Measurements from ENCODE around the gene CFAP410.

Gene CFAP410

GRCh38 chr21:44375761-44376241 is 36.6 kb upstream of the CFAP410 start:
- Histone ChIP-seq H3K4me2 (ENCODE audit: low read depth, low read length) (no peak overlapping the region), H2AFZ (ENCODE audit: low read length) (no peak overlapping the region), H3K27me3 (replicated peaks; ENCODE audit: insufficient read depth, low read length) (peaks cover 99% of the 10 kb centered on the region), H3K4me3 (ENCODE audit: low read length) (no peak overlapping the region), H3K27ac (ENCODE audit: low read length) (no peak overlapping the region), H3K36me3 (replicated peaks; ENCODE audit: insufficient read depth, low read length) (no peaks in the 10 kb centered on the region), H4K20me1 (ENCODE audit: insufficient read depth, low read length) (no peaks in the 10 kb centered on the region), H3K9ac (ENCODE audit: low read length) (no peak overlapping the region), H3K9me2 (replicated peaks; ENCODE audit: insufficient read depth, low read length) (no peaks in the 10 kb centered on the region), H3K4me1 (ENCODE audit: low read length) (peaks cover 4% of the 10 kb centered on the region; the same call in 1 of the 2 replicates), H3K9me3 (replicated peaks; ENCODE audit: insufficient read depth, low read length) (no peaks in the 10 kb centered on the region), H3K79me2 (ENCODE audit: low read length) (no peaks in the 10 kb centered on the region), H3F3A (ENCODE audit: insufficient read depth, low read length) (no peaks in the 10 kb centered on the region)
- TF ChIP-seq CTCF (IDR thresholded peaks at IDR 0.05; ENCODE audit: low read length) (no peak), EZH2phosphoT487 (IDR thresholded peaks at IDR 0.05; ENCODE audit: low read length) (no peak), EZH2 (optimal IDR thresholded peaks at IDR 0.05; ENCODE audit: low read depth, low read length) (no peak)
- no peak for DNase-seq

DNA sequence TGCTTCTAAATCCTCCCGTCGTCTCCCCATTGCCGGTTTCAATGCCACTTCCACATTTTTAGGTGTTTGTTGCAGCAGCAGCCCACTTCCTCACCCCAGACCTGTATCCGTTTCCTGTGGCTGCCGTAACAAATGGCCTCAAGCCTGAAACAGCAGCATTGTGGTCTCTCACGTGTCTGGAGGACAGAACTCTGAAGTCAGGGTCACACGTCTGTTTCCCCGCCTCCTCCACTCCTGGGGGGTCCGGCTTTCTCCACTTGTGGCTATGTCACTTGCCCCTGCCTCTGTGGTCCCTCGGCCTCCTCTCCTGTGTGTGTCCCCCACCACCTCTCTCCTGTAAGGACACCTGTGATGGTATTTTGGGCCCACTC is 36.1 kb upstream of the CFAP410 start:
- Histone ChIP-seq H3K27me3 (replicated peaks; ENCODE audit: insufficient read depth, low read length) (peaks cover 99% of the 10 kb centered on the region), H3K9me3 (replicated peaks; ENCODE audit: insufficient read depth, low read length) (no peaks in the 10 kb centered on the region), H2AFZ (ENCODE audit: low read length) (no peak overlapping the region), H3K27ac (ENCODE audit: low read length) (no peak overlapping the region), H3K4me1 (ENCODE audit: low read length) (peaks cover 4% of the 10 kb centered on the region; the same call in 1 of the 2 replicates), H3K79me2 (ENCODE audit: low read length) (no peaks in the 10 kb centered on the region), H3K4me2 (ENCODE audit: low read depth, low read length) (no peak overlapping the region), H3K36me3 (replicated peaks; ENCODE audit: insufficient read depth, low read length) (no peaks in the 10 kb centered on the region), H3K4me3 (ENCODE audit: low read length) (no peak overlapping the region), H3K9ac (ENCODE audit: low read length) (no peak overlapping the region), H4K20me1 (ENCODE audit: insufficient read depth, low read length) (no peaks in the 10 kb centered on the region), H3F3A (ENCODE audit: insufficient read depth, low read length) (no peaks in the 10 kb centered on the region), H3K9me2 (replicated peaks; ENCODE audit: insufficient read depth, low read length) (no peaks in the 10 kb centered on the region)
- TF ChIP-seq CTCF (IDR thresholded peaks at IDR 0.05; ENCODE audit: low read length) (no peak), EZH2phosphoT487 (IDR thresholded peaks at IDR 0.05; ENCODE audit: low read length) (no peak), EZH2 (optimal IDR thresholded peaks at IDR 0.05; ENCODE audit: low read depth, low read length) (no peak)
- no peak for DNase-seq

- H3K9me2 ChIP-seq (replicated peaks; ENCODE audit: insufficient read depth, low read length): no peaks in the 10 kb centered on the region
- H3K4me3 ChIP-seq (ENCODE audit: low read length): no peak overlapping the region
- H3F3A ChIP-seq (ENCODE audit: insufficient read depth, low read length): no peaks in the 10 kb centered on the region
- H3K36me3 ChIP-seq (replicated peaks; ENCODE audit: insufficient read depth, low read length): no peaks in the 10 kb centered on the region
- peaks cover 4% of the 10 kb centered on the region; the same call in 1 of the 2 replicates for H3K4me1 ChIP-seq (ENCODE audit: low read length)
- no peaks in the 10 kb centered on the region for H4K20me1 ChIP-seq (ENCODE audit: insufficient read depth, low read length)
- no peak for DNase-seq
- TF ChIP-seq EZH2phosphoT487 (IDR thresholded peaks at IDR 0.05; ENCODE audit: low read length) (no peak), EZH2 (optimal IDR thresholded peaks at IDR 0.05; ENCODE audit: low read depth, low read length) (no peak), CTCF (IDR thresholded peaks at IDR 0.05; ENCODE audit: low read length) (no peak)
- peaks cover 98% of the 10 kb centered on the region for H3K27me3 ChIP-seq (replicated peaks; ENCODE audit: insufficient read depth, low read length)
- no peaks in the 10 kb centered on the region for H3K79me2 ChIP-seq (ENCODE audit: low read length)
- no peaks in the 10 kb centered on the region for H3K9me3 ChIP-seq (replicated peaks; ENCODE audit: insufficient read depth, low read length)
- H3K4me2 ChIP-seq (ENCODE audit: low read depth, low read length): no peak overlapping the region
- no peak overlapping the region for H2AFZ ChIP-seq (ENCODE audit: low read length)
- no peak overlapping the region for H3K9ac ChIP-seq (ENCODE audit: low read length)
- no peak overlapping the region for H3K27ac ChIP-seq (ENCODE audit: low read length)
Observed at GRCh38 chr21:44374601-44375280, 35.6 kb upstream of the CFAP410 start.

Measured in MM.1S (cell line).